Measurements from ENCODE around the gene RPS8.
"Not testable (repeated sequence)": the region's sequence is repeated elsewhere in the genome, so short reads cannot be mapped to it uniquely, and the experiment has no call there.

Gene RPS8

DNA sequence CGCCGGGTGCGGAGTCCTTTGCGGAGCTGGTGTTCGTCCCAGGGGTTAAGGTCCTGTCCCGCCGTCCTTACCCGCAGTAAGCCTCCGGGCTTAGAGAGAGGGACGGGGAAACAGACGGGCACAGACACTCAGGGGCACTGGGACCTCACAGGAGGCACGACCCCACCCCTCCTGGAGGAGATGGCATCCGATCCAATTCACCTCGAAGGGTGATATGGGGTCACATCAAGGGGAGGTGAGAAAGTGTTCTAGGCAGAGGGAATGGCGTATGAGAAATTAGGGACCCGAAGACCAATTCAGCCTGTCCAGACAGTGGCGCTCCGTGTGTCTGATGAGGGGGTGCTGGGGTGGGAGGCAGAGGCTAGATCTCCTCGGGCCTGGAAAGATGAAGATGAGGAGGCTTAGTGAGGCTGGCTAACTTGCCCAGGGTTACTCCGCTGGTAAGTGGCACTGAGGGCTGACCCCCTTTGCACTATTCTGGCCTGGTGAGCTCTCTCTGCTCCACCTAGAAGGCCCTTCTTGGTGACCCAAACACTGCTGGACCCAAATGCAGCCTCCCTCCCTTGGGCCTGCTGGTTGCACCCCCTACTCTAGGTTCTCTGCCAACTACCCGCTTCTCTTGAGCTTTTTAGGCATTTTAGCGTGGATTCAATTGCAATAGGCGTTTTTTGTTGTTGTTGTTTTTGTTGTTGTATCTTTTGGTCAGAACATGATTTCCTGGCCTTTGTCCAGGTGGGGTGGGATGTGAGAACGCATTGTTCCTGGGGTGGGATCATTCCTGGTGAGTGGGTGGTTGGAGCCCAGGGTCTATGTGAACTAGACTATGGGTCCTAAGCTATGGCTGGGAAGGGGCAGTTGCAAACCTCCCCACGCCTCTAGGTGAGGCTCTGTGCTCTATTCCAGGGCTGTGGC, 45.2 kb downstream of the RPS8 start:
- DNase-seq (ENCODE audit: low spot score), result no peak

DNA sequence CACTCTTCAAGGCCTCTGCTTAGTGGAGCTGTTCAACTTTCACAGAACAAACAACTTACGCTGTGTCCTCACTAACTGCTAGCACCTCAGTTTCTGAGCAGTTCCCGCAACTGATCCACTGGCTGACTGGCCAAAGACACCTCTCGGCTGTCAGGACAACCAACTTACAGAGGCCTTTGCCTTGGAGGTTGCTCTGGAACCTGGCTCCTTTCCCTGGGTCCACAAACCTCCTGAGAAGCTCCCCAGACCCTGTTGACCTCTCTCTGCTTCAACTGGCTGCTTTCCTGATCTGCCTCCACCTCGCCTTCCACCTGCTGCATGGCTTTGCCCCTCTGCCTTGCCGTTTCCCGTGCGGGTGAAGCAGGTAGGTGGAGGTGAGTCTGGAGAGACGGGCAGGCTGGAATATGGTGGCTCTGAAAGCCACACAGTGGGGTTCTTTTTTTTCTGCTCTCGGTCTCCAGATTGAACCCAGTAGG, 45.9 kb downstream of the RPS8 start:
- DNase-seq (ENCODE audit: low spot score), result no peak

DNA sequence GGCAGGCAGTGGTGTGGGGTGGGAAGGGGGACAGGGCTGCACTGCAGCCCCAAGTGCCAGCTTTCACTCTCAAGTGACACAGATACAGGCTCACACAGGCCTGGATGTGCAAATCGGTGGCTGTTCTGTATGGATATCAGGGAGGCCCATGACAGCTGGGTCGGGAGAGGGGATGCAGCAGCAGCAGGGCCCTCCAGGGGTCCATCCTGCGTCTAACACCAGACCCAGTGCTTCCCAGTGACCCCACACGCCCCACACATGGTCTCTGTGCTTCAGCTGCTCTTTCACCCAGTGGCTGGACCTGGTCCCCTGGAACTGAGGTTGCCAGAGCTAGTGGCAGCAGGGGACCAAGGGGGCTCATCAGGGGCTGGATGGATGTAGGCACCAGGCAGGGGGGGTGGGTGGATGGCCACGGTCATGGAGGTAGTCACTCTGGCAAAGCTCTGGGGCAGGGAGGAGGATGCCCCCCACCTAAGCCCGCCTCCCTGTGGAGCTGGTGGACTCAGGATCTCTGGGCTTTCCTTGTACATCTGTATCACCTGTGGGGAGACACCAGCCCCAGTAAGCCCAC, 46.9 kb downstream of the RPS8 start:
- no peak for DNase-seq (ENCODE audit: low spot score)

DNA sequence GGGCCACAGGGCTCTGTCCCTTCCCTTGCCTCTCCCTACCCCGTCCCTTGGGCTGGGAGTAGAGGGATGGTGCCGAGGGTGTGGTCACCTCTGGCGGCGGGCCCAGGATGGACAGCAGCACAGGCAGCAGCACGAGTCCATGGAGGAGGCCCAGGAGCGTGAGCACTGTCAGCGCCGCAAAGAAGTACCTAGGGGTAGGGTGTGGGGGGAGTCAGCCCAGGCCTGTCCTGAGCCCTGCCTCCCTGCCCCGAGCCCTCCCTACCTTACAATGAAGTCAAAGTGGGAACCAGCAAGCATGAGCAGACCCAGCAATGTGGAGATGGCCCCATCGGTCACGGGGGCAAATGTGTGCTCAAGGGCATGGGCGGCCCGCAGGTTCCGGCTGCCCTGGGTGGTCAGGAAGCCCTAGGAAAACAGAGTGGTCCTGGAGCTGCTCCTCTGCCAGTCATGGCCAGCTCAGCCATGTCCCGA, 47.7 kb downstream of the RPS8 start:
- DNase-seq (ENCODE audit: low spot score), result no peak

DNA sequence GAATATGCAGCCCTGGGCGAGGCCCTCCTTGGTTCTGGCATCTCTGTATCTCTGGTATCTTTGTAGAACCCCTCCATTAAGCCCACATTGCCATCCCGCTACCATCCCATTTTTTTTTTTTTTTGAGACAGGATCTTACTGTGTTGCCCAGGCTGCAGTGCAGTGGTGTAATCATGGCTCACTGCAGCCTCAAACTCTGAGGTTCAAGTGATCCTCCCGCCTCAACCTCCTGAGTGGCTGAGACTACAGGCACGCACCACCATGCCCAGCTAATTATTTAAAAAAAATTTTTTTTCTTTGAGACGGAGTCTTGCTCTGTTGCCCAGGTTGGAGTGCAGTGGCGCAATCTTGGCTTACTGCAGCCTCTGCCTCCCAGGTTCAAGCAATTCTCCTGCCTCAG, 49.1 kb downstream of the RPS8 start:
- not testable (repeated sequence) for DNase-seq (ENCODE audit: low spot score)

DNA sequence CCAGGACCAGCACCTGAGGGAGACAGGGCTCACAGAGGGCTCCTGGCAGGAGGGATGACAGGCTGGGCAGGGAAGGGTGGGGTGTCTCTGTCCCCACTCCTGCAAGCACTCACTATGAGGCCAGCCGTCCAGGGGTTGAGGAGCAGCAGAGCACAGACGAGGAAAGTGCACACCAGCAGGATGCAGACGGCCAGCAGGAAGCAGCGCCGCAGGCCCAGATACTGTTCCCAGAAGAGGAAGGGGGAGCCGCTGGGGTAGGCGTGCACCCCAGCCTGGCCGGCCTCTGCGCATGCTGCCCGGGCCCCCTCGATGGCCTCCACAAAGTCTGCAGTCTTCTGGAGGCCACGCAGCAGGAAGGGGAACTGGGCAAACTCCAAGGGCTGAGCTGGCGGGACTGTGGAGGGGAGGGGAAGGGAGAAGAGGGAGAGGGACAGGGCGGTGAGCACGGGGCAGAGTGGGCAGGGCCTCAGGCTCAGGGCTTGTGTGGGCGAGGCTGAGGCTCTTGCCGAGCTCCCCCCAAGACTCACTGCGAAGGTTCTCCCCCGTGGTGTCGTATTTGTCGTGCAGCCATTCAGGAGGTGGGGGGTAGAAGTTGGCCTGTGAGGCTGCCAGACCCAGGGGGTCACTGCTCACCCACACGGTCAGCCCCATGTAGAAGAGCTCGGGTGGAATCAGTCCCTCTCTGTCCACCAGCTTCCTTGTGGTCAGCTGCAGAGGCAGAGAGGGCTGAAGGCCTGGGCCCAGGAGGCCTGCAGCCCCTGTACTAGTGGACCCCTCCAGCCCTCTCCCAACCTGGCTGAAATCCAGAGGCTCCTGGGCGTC, 51.2 kb downstream of the RPS8 start:
- no peak for DNase-seq (ENCODE audit: low spot score)

DNA sequence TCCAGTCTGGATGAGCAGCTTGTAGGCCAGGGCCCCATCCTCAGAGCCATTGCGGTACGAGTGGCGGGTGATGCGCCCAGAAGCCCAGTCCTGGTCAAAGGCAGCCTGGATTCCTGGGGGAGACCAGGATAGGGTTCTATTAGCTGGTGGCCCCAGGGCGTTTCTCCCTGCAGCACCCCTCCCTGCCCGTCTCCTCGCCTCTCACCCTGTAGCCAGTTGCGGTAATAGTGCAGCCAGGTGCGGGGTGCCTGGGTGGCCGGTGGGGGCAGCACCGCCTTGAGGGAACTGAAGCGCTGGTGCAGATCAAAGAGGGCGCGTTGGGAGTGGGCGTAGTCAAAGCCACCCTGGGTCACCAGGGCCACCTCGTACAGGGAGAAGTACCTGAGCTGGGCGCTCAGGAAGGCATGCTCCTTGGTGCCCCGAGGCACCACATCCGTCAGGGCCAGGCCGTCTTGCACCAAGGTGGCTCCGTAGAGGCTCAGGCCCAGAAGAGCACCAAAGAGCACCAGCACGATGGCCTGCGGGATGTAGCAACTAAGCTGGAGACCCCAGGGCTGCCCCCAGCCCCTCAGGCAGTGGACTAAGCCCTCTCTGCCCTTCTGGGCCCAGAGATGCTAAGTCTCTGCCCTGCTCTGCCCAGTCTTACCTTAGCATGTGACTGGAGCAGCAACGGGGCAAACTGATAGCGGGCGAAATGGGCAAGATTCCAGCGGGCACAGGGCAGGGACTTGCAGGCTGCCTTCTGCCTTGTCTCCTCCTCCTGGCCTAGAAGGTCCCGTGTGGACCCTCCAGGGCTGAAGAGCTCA, 52.1 kb downstream of the RPS8 start:
- DNase-seq (ENCODE audit: low spot score), result no peak

DNA sequence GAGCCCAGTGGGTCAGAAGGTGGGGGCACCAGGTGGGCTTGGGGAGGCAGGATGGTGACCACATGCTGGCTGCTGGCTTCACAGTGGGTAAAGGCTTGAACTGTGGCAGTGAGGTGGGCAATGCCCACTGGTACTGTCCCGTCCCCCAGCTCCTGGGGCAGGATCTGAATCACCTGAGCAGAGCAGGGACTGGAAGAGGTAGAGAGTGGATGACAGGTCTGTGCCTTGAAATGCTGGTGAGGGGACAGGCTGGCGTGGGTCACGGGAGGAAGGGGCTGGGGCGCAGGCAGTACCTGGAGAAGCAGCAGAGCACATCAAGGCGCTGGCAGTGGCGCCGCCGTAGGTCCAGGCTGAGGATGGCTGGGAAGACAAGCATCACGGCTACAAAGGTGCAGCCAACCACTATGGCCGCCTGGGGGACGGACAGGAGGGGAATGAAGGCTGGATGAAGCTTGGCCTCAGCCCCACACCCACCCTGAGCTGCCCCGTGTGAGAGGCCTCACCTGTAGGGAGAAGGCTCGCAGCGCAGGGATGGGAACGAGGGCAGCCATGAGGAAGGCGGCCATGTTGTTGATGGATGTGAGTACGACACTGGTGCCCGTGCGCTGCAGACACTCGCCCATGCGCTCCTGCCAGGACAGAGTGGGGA, 52.8 kb downstream of the RPS8 start:
- DNase-seq (ENCODE audit: low spot score), result no peak
